ENCODE results near the gene CHFR. TPM values are rescaled to one million over a fixed set of nuclear protein-coding genes. Genes with fewer than 3 reads are reported as not detected.

Gene CHFR
- 34.7 TPM for total RNA-seq

GRCh38 chr12:132887513-132888351 lies at the start of gene CHFR:
Gene CHFR (minus strand): TSS chr12:132887605. CDS start chr12:132887328, 277 bp downstream.

GRCh38 chr12:132828706-132829534 lies 58.5 kb downstream of the CHFR start, which contains the start of gene GOLGA3:
Gene GOLGA3 (minus strand): TSS chr12:132828869. CDS start chr12:132822128, 6,741 bp downstream.

Other genes starting within 250 kb of the CHFR start
- 60.3 TPM for gene POLE, start 200.3 kb downstream of the CHFR start, total RNA-seq
- 44.8 TPM for gene PXMP2, start 200.0 kb downstream of the CHFR start, total RNA-seq
- gene PGAM5, start 176.8 kb downstream of the CHFR start, total RNA-seq = 16.2 TPM
- gene ANKLE2, start 125.8 kb downstream of the CHFR start, total RNA-seq = 63.6 TPM
- 86.0 TPM for gene GOLGA3, start 58.7 kb downstream of the CHFR start, total RNA-seq
- 25.1 TPM for gene ZNF605, start 68.7 kb upstream of the CHFR start, total RNA-seq
- 34.0 TPM for gene ZNF26, start 98.8 kb upstream of the CHFR start, total RNA-seq
- gene ZNF84, start 149.9 kb upstream of the CHFR start, total RNA-seq = 94.9 TPM
- gene ZNF140, start 193.3 kb upstream of the CHFR start, total RNA-seq = 50.0 TPM
- 9.5 TPM for gene ZNF891, start 242.7 kb upstream of the CHFR start, total RNA-seq
- 48.7 TPM for gene ZNF10, start 243.0 kb upstream of the CHFR start, total RNA-seq